Thyroid gland (tissue), 4 donors: Measurements from ENCODE around the gene LMNTD2.

Experiments used
- POLR2A ChIP-seq, 2 donors: fragments of 450-650 bp; IDR thresholded peaks; one replicate each; pipeline ENCODE4 v1.6.1; 2017; ENCODE audit warnings: antibody characterized with exemption in 2 of 2, mild to moderate bottlenecking in 2 of 2, moderate library complexity in 1 of 2
- TF ChIP-seq, protein P1 (sequence below), 6 experiments: fragments of 200-600 bp in 3 of 6; fragments of 450-650 bp in 3 of 6; sonication (generic) in 3 of 6; IDR thresholded peaks; one replicate each; pipeline ENCODE4 v1.5.1; 2016 to 2019; ENCODE audit warnings: antibody characterized with exemption in 6 of 6, mild to moderate bottlenecking in 2 of 6, inconsistent platforms in 1 of 6, moderate library complexity in 1 of 6

DNA sequence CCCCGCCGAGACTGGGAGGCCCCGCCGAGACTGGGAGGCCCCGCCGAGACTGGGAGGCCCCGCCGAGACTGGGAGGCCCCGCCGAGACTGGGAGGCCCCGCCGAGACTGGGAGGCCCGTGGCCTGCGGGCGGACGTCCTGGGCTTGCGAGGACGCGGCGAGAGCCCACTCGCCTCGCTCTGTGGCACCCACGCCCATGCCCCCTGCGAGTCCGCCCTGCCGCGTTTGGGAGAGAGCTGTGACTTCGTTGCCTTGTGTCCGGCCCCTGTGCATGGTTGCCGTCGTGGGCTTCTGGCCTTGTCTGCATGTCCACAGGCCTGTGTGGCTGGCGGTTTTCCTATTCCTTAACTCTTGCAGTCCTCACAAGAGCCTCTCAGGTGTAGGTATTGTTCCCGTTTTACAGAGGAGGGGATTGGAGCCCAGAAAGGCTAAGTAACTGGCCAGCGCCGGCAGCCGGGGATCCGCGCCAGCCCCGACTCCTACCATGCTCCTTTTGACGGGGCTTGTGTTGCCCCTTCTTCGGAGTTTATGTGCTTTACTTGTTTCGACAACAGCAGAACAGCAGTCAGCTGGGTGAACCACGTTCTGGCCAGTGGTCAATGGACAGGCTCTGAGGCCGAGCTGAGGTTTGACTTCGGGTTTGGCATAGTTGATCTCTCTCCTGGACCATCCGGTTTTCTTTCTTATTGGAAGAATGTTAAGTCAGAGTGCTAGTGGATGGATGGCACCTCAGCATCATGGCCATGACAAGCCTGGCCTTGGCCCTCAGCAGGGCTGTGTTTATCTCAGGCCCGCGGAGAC, 16.5 kb upstream of the LMNTD2 start:
- TF ChIP-seq, protein P1, sequence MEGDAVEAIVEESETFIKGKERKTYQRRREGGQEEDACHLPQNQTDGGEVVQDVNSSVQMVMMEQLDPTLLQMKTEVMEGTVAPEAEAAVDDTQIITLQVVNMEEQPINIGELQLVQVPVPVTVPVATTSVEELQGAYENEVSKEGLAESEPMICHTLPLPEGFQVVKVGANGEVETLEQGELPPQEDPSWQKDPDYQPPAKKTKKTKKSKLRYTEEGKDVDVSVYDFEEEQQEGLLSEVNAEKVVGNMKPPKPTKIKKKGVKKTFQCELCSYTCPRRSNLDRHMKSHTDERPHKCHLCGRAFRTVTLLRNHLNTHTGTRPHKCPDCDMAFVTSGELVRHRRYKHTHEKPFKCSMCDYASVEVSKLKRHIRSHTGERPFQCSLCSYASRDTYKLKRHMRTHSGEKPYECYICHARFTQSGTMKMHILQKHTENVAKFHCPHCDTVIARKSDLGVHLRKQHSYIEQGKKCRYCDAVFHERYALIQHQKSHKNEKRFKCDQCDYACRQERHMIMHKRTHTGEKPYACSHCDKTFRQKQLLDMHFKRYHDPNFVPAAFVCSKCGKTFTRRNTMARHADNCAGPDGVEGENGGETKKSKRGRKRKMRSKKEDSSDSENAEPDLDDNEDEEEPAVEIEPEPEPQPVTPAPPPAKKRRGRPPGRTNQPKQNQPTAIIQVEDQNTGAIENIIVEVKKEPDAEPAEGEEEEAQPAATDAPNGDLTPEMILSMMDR (IDR thresholded peaks at IDR 0.05) = no peak
- no peak for TF ChIP-seq POLR2A (IDR thresholded peaks at IDR 0.05)
